Measurements from ENCODE around the gene GRIN2D.

Gene GRIN2D

GRCh38 chr19:48372904-48373303 is 20.6 kb upstream of the GRIN2D start:
- ChIA-PET CTCF (interaction anchor here (0.6 to 1.6 kb wide), 2 partner anchors 9 to 1079 kb away, joined by 3 to 8 read pairs; partner anchors contain the start of genes SYNGR4 and TMEM143), POLR2A (interaction anchor here (1.0 to 1.8 kb wide), 3 partner anchors 9 to 51 kb away, joined by 3 to 12 read pairs (median 4); partner anchors contain the start of genes SYNGR4 and TMEM143)
- Histone ChIP-seq H3K4me1 (ENCODE audit: control insufficient read depth, insufficient read depth, low read length) (peaks cover 12% of the 10 kb centered on the region), H3K4me3 (ENCODE audit: low read depth, low read length) (no peak overlapping the region), H3K36me3 (ENCODE audit: control insufficient read depth in 2 of 2, insufficient read depth in 1 of 2, low read length in 2 of 2) (no peaks in the 10 kb centered on the region; a peak in 1 of 3 replicates), H3K9me3 (ENCODE audit: control insufficient read depth, insufficient read depth, low read depth, low read length) (no peaks in the 10 kb centered on the region), H3K27ac (ENCODE audit: extremely low read depth, low read depth, low read length) (peak overlapping the region; percentile 61)
- TF ChIP-seq ZBTB10 (tag by site-specific recombination; IDR thresholded peaks at IDR 0.05) = peak; percentile 77
- TF ChIP-seq ZSCAN5A (tag by site-specific recombination; IDR thresholded peaks at IDR 0.05) = no peak
- TF ChIP-seq ZBTB48 (tag by site-specific recombination; IDR thresholded peaks at IDR 0.05) = peak; percentile 62
- no peak for TF ChIP-seq YY2 (tag by site-specific recombination; IDR thresholded peaks at IDR 0.05)
- TF ChIP-seq GFI1B (tag by site-specific recombination; IDR thresholded peaks at IDR 0.05) = peak; percentile 37; the same call in 1 of the 2 replicates
- no peak for TF ChIP-seq ZNF768 (tag by site-specific recombination; IDR thresholded peaks at IDR 0.05)
- TF ChIP-seq ZNF221 (tag by site-specific recombination; IDR thresholded peaks at IDR 0.05; ENCODE audit: borderline replicate concordance) = no peak
- TF ChIP-seq ZNF623 (tag by site-specific recombination; IDR thresholded peaks at IDR 0.05) = no peak
- peak; percentile 92 for TF ChIP-seq ZXDB (tag by site-specific recombination; IDR thresholded peaks at IDR 0.05)
- no peak for TF ChIP-seq AEBP2 (tag by site-specific recombination; IDR thresholded peaks at IDR 0.05; ENCODE audit: borderline replicate concordance)
- TF ChIP-seq ZNF660 (tag by site-specific recombination; IDR thresholded peaks at IDR 0.05) = peak; percentile 90
- TF ChIP-seq ZFP41 (tag by site-specific recombination; IDR thresholded peaks at IDR 0.05; ENCODE audit: borderline replicate concordance) = no peak
- TF ChIP-seq ZFHX2 (tag by site-specific recombination; conservative IDR thresholded peaks at IDR 0.05) = peak; percentile 88
- peak; percentile 52; the same call in 1 of the 2 replicates for TF ChIP-seq ZNF423 (tag by site-specific recombination; IDR thresholded peaks at IDR 0.05)
- TF ChIP-seq ZBTB17 (tag by site-specific recombination; IDR thresholded peaks at IDR 0.05) = peak; percentile 81
- TF ChIP-seq ZNF624 (tag by site-specific recombination; IDR thresholded peaks at IDR 0.05) = no peak
- TF ChIP-seq ZNF488 (tag by site-specific recombination; IDR thresholded peaks at IDR 0.05) = no peak
- no peak for TF ChIP-seq ZBTB49 (tag by site-specific recombination; IDR thresholded peaks at IDR 0.05; ENCODE audit: low read depth)
- no peak for TF ChIP-seq ATF2 (tag by site-specific recombination; IDR thresholded peaks at IDR 0.05; ENCODE audit: low read depth)
- no peak for TF ChIP-seq ZNF37A (tag by site-specific recombination; IDR thresholded peaks at IDR 0.05)
- TF ChIP-seq ZNF639 (tag by site-specific recombination; IDR thresholded peaks at IDR 0.05) = no peak
- no peak for TF ChIP-seq KLF9 (tag by site-specific recombination; IDR thresholded peaks at IDR 0.05; ENCODE audit: low read depth)
- no peak; the same call in 1 of the 2 replicates for TF ChIP-seq ZFP69B (tag by site-specific recombination; IDR thresholded peaks at IDR 0.05)
- TF ChIP-seq ZNF747 (tag by site-specific recombination; IDR thresholded peaks at IDR 0.05) = no peak
- TF ChIP-seq HOXA7 (CRISPR knock-in tag; IDR thresholded peaks at IDR 0.05; ENCODE audit: borderline replicate concordance) = no peak
- no peak for TF ChIP-seq ZNF404 (tag by site-specific recombination; IDR thresholded peaks at IDR 0.05)
